SIG-M5 treated with dmso at 0.1 percent for 504 hours (cell line): ENCODE results near the gene FAM174B.

Experiments
- DNase-seq: peaks from one replicate; lab custom pipeline; 2025; ENCODE audit not compliant: unreplicated experiment; lab: John Stamatoyannopoulos, UW

The FAM174B gene

DNA sequence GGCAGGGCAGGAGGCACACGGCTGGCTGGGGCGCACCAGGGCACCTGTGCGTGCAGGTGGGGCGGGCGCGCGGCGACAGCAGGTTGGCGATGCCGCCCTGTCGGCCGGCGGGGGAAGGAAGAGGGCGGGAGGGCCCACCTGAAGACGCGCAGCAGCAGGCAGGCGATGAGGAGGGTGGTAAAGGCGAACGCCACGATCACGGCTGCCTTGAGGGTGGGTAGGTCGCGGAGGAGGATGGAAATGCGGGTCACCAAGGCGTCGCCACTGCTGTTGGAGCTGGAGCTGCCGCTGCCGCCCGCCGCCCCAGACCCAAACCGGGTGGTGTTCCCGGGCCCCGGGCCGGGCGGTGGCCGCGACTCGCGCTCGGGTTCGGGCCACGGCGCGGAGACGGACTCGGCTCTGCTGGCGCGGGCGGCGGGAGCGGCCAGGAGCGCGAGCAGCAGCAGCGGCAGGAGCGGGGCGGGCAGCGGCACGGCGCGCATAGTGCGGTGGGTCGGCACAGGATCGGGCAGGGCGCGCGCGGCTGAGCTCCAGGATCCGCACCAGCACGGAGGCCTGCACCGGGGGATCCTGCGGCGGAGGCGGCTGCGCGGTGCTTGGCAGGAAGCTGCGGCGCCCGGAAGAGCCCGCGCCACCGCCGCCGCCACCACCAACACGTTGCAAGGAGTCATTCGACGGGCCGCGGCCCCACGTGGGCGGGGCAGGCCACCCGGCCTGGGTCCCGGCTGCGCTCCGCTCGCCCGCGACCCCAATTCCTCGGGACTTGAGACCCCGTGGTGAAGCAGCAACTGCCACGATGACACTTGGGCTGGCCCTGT, at the start of gene FAM174B:
FAM174B (minus strand) TSS at position 598 of the 818 bp plus-strand sequence.
- DNase-seq = peak; percentile 18

DNA sequence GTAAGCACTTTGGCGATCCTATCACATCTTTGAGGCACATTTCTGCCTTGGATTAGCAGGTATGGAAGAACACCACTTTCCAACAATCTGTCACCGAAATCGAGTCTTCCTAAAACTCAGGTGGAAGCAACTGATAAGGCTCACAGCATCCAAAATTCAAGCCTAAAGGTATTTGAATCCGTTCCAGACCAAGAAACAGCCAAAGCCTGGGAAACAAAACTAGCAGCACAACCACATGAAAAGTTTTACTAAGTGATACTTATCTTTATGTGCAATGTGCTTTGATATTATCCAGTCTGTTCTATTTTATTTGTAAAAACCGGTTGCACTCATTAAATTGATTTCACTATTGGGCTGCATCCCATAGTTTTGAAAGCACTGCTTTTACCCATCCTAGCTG, 40.5 kb upstream of the FAM174B start:
- no peak for DNase-seq

DNA sequence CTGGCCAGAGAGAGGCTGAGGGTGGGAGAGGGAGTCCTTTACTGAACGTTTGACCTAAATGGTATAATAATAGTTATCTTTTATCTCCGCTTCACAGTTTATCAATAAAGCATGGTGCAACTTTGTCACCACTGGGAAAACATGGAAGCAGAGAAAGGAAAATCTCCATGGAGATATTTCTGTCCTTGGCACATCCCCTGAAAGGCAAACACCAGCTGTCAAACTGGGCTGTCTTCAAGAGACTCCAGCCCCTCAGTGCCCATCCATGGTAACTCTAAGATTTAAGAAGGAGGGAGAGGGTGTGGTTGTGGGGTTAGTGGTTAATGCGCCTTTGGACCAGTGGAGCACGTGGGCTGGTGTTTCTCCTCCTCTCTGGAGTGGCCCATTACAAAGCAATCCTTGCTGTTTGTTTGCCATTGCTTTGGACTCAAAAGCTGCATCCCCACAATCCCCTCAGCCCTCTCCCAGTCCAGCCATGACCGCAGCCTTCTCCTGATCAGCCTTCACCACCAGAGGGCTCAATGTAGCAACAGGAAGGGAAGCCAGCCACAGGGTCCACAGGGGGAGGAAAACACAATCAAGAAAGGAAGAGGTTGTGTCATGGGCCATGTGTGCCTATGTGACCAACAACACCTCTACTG, 38.2 kb upstream of the FAM174B start:
- DNase-seq = peak; percentile 24

DNA sequence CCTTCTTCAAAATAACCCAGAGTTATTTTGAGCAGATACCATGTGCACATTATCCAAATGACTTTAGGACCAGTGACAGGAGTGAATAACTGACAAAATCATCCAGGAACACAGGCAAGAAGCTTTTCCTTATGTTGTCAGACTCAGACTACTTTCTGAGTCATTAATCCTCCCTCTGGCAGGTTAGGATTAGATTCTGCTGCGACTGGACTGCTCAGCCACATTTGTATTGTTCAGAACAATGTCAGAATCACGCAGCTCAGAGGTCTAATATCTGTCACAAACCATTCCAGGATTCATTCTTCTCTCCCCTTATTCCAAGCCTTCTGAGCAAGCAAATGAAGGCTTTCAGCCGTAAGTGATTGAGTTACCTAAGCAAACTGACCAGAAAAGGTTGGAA, 34.8 kb upstream of the FAM174B start:
- DNase-seq = no peak

DNA sequence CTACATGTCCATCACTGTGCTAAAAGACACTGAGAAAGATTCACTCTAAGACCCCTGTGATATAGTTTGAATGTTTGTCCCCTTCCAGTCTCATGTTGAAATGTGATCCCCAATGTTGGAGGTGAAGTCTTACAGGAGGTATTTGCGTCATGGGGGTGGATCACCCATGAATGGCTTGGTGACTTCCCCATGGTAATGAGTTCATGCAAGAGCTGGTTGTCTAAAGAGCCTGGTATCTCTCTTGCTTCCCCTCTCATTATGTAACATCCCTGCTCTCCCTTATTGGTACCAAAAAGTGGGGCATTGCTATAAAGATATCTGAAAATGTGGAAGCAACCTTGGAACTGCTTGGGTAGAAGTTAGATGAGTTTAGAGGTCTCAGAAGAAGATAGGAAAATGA, 32.2 kb upstream of the FAM174B start:
- peak; percentile 3 for DNase-seq

DNA sequence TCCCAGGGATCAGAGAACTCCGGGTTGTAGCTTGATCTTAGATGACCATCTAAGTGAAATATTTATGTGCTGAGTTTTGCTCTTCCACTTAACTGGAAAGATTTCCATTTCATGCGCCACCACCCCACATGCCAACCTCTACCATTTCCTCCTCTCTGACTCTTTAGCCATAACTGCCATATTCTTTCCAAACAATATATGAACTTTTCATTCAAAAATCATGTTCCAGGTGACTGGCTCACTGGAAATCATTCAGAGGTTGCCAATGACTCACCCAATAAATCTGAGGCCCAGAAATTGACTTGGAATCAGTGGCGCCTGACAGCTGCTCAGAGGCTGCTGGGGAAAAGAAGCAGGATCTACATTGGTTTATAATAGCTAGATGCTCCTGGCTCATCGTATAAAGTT, 31.6 kb upstream of the FAM174B start:
- DNase-seq = no peak

DNA sequence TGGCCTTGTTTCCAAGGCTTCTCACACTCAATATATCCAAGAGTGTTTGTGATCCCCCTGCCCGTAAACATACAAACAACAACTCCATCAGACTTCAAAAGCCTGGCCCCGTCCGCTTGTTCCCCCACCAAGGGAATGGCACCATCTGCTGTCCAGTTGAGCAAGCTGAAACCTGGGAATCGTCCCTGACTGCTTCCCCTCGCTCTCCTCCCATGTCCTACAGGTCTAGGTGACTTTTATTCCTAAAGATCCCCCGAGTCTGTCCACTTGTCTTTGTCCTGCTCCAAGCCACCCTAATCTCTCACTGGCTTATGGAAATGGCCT, 27.9 kb upstream of the FAM174B start:
- peak; percentile 16 for DNase-seq

DNA sequence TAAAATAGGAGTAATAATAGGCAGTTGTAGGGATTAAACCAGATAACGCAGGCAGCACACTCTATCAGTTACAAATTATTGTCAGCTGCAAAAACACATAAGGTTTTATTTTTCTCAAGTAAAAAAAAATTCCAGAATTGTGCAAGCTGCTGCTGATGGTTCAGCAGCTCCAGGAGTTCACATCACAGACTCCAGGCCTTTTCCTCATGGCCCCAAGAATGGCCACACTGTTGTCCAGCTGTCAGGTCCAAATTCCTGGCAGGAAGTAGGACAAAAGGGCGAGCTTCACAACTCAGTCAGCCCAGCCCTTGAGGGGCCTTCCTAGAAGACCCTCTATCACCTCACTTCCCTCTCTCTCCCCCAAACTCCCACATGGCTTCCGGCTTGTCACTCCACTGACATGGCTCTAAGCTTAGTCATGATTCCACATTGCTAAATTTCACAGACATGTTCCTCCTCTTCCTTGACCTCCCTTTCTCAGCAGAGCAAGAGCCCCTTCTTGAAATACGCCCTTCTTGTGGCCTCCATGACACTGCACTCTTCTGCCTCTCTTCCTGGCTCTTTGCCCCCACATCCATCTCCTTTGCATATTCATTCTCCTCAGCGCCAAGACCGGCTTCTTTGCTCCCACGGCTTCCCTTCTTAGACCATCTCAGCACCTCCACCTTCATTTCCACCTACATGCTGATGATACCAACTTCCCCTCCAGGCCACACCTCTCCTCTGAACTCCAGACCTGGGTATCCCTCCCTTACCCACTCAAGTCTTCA, 27.4 kb upstream of the FAM174B start:
- no peak for DNase-seq

DNA sequence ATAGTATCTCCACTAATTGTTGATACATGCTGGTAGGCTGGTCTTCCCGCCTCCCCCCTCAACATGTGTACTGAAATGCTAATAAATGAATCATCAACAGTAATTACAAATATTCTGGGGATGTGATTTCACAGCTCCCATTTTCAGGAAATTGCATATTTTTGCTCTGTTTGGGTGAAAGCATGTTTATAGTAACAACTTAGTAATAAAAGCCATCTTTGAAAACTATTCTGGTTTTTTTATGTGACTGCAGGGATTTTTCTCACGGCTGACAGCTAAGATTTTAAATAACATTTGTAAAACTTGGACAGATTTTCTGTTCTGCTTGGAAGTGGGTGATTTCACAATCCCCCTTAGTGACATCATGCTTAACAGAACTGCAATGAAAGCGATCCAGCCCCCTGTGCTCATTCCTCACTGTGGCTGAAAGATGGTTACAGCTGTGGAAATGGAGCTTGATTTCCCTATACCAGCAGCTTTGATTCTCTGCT, 25.6 kb upstream of the FAM174B start:
- peak; percentile 1 for DNase-seq

DNA sequence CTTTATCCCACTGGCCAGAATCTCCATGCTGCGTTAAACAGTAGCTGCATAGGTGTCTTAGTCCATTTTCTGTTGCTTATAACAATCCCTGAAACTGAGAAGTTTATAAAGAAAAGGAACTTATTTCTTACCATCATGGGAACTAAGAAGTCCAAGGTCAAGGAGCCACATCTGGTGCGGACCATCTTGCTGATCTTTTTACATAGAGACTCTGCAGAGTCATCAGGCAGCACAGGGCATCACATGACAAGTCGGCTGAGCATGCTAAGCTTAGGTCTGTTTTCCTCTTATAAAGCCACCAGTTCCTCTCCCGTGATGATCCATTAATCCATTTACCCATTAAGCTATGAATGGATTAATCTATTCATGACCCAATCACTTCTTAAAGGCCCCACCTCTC, 22.4 kb upstream of the FAM174B start:
- no peak for DNase-seq

DNA sequence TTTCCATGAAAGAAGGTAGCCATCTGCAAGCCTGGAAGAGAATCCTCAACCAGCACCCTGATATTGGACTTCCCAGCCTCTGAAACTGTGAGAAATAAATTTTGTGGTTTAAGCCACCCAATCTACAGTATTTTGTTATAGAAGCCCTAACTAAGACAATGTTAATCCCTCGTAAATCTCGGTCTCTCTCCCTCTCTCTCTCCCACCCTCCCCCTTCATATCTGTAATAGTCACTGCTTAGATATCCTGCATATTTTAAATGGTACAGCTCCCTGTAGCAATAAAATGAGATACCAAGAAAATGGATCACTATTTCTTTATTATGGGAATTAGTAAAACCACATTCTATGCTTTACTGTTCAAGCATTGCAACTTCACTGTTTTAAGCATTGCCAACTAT, 21.0 kb upstream of the FAM174B start:
- no peak for DNase-seq

DNA sequence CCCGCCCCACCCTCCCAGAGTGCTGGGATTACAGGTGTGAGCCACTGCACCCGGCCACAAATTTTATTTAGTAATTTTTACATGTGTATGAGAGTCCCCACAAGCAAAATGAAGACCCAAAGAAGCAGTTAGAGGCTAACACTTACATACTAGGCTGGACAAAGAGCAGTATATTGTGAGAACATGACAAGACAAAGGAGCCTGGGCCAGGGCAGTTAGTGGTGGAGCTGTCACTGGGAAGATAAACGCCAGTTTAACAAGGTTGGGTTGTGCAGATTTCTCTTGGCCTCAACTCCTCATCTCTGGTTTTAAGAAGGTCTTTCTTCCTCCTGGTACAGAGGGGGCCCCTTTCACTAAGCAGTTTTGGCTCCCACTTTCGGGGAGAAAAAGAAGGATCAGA, 19.9 kb upstream of the FAM174B start:
- no peak for DNase-seq

DNA sequence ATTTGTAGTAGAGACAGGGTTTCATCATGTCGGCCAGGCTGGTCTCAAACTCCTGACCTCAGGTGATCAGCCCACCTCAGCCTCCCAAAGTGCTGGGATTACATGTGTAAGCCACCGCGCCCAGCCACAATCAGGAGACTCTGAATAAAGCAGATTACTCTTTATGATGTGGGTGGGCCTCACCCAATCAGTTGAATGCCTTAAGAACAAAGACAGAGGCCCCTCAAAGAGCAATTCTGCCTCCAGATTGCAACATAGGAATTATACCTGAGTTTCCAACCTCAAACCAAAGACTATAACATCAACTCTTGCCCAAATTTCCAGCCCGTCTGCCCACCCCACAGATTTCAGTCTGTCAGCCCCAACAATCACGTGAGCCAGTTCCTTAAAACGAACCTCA, 18.8 kb upstream of the FAM174B start:
- no peak for DNase-seq

DNA sequence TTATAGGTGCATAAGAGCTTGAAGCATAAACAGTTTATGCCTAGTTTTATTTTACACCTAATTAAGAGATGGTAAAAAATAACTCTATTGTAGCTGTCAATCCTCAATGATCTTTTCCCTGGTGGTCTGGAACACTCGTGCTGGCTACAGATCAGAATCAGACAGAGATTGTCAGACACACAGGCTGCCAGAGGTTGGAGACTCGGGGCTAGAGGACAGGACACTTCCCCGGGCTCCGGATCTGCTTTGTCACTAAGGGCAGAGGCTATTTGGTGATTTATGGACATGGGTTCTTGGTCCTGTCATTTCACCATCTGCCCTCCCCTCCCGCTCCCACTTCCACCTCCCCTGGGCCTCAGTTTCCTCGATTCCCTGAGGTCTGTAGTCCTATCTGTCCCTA, 16.5 kb upstream of the FAM174B start:
- DNase-seq = no peak

DNA sequence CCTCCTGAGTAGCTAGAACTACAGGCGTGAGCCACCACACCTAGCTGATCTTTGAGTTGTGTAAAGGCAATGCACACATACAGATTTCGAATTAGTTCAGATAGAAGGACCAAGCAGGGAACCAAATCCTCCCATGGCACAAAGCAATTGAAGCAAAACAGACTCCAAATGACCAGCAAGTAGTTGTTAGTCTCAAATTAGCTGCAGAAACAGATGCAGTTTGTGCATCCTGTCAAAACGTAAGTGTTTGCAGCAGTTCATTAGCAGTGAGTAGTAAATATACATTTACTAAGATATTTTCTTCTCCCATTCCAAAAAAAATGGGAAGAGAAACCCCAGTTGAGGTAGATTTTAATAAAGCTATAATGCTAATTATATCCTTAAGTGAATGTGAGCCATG, 15.8 kb upstream of the FAM174B start:
- DNase-seq = no peak

DNA sequence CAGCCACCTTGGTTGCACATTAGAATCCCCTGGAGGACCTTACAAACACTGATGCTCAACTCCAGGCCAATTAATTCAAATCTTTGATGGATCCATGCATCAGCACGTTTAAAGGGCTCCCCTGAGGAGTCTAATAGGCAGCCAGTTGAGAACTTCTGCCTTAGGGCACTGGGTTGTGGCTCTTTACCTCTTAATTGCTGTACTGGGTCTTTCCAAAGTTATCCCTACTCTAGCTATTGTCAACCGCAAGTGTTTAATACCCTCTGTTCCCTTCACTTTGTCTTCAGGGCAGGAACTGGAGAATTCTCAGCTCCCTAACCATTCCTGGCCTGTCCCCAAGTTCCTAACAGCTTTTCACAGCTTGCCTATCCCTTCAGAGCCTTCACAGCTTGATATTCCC, 15.0 kb upstream of the FAM174B start:
- DNase-seq = no peak

DNA sequence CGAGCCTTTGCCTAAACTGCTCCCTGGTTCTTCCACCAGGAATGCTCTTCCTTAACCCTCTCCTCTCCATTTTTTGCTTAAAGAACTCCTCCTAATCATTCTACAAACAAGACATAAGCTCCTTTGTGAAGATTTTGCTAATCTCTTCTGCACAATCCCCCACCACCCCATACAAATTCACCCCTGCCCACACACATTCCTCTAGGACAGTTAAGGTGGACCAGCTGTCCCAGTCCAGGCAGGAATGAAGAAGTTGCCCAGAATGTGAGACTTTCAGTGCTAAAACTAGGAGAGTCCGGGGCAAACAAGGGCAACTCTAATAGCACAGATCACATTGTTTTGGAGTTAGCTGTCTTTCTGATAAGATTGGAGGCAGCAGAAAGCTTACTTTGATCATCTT, 13.9 kb upstream of the FAM174B start:
- no peak for DNase-seq

DNA sequence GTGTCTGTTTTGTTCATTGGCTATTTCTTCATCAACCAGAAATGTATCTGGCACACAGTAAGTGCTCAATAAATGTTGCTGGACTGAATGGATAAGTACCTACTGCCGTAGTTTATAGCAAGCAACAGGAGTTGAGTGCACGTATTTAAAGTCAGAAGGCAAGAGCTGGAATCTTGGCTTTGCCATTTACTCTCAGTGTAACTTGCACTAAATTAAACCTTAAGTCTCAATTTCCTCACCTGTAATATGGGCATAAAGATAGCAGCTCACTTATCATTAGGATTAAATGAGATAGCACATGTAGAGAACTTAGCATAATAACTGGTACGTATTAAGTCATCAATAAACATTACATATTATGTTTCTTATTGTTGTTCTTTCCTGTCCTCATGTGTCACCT, 13.0 kb upstream of the FAM174B start:
- DNase-seq = no peak

DNA sequence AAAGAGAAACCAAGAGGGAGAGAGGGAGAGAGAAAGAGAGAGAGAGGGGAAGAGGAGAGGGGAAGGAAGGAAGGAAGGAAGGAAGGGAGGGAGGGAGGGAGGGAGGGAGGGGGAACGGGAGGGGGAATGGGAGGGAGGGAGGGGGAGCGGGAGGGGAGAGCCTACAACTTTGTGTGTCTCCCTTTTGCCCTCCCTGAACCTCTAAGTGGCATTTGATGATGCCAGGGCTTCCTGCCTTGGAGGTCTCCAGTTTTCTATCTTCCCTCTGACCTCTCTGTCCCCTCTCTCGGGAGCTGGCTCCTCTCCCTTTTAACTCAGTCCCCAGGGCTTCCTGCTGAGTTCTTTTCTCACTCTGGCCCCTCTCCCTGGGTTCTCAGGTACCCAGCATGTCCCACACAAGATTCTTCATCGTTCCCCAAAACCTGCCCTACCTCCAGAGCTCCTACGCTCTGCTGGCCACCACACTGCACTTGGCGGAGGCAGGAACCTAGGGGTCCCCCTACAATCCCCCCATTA, 12.5 kb upstream of the FAM174B start:
- DNase-seq = no peak

DNA sequence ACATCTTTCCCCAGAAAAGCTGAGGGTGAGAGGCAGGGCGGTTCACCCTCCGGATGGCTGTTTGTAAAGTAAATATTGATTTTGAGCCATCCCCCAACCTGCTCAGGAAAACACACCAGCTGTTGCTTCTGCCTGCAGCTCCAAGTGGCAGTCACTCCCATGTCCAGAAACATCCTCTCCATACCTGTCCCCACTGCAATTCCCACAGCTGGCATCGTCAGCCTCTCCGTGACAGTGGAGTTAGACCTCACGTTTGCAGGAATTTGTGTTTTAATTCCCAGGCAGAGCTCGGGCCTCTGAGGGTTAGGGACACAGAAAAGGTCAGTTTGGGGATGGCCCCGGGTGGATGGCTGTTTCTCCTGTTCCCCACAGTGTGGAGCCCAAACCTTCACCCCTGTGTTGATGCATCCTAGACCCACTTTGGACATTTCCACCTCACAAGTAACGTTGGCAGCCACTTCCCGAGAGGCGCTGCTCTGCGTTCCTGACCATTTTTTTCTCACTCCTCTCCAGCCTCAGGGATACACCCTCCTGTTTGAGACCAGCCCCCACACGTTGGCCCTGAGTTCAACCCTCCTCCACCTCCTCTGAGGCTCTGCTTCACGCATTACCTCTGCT, 11.8 kb upstream of the FAM174B start:
- no peak for DNase-seq

DNA sequence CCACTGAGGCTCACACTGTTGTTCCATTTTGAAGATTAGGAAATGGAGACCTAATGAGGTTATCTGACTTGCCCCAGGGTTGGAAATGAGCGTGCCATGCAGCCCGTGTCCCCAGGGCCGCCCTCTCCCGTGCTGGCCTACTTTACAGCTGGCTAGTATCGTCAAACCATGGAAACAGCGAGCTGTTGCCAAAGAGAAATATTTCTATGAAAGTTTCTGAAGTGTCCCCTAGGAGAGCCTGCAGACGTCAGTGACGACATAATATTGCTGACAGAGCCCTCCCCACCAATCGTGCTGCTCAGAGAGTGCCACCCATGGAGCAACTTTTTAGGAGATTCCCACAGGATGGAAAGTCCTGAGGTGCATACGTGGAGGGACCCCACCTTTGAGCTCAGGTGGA, 11.2 kb upstream of the FAM174B start:
- no peak for DNase-seq
